Mesothelial cell of epicardium (in vitro differentiated cells): ENCODE measurements around the gene RAB5IF. TPM values are rescaled to one million over a fixed set of nuclear protein-coding genes. Genes with fewer than 3 reads are reported as not detected.
"Not testable (repeated sequence)": the region's sequence is repeated elsewhere in the genome, so short reads cannot be mapped to it uniquely, and the experiment has no call there.

Experiments used
- DNase-seq, 2 experiments: peaks; one replicate each; pipeline ENCODE4 v3.0.0; 2021; ENCODE audit warnings: low spot score in 2 of 2; ENCODE audit not compliant: unreplicated experiment in 2 of 2
- H3K27ac Mint-ChIP-seq: 2 replicates; pipeline ENCODE4 v1.8.0; 2021; ENCODE audit warnings: mixed read lengths
- H3K27me3 Mint-ChIP-seq: 2 replicates; pipeline ENCODE4 v1.8.0; 2021; ENCODE audit warnings: low read depth, mixed read lengths
- H3K36me3 Mint-ChIP-seq: 2 replicates; pipeline ENCODE4 v1.8.0; 2021; ENCODE audit warnings: mixed read lengths
- H3K4me1 Mint-ChIP-seq: 2 replicates; pipeline ENCODE4 v1.8.0; 2021; ENCODE audit warnings: mixed read lengths
- H3K4me3 Mint-ChIP-seq: 2 replicates; pipeline ENCODE4 v1.8.0; 2021; ENCODE audit warnings: mild to moderate bottlenecking, moderate library complexity, mixed read lengths
- H3K9me3 Mint-ChIP-seq: 2 replicates; pipeline ENCODE4 v1.8.0; 2021; ENCODE audit warnings: mixed read lengths
- CTCF ChIP-seq: fragments of 200-600 bp; sonication (generic); IDR thresholded peaks from one replicate; pipeline ENCODE4 v1.5.0; 2021; ENCODE audit warnings: antibody characterized with exemption; ENCODE audit not compliant: unreplicated experiment
- total RNA-seq: library from RNA; stranded (reverse); gene quantifications from 3 replicates; pipeline ENCODE4 v1.2.1, GENCODE V29; 2021

RAB5IF gene
- total RNA-seq, 1 donor from 2014 or later = 40.0 TPM

GRCh38 chr20:36633285-36633772, 27.8 kb downstream of the RAB5IF start:
- DNase-seq = no peak
- H3K4me1 Mint-ChIP-seq = no peaks in the 10 kb centered on the region
- no peak overlapping the region for H3K4me3 Mint-ChIP-seq
- TF ChIP-seq CTCF = no peak
- H3K36me3 Mint-ChIP-seq = no peaks in the 10 kb centered on the region
- no peaks in the 10 kb centered on the region for H3K27me3 Mint-ChIP-seq
- H3K9me3 Mint-ChIP-seq = no peaks in the 10 kb centered on the region
- no peak overlapping the region for H3K27ac Mint-ChIP-seq

- DNase-seq = no peak
- TF ChIP-seq CTCF = no peak
- no peak overlapping the region for H3K4me3 Mint-ChIP-seq
- H3K27ac Mint-ChIP-seq = no peak overlapping the region
- no peaks in the 10 kb centered on the region for H3K9me3 Mint-ChIP-seq
- H3K27me3 Mint-ChIP-seq = no peaks in the 10 kb centered on the region
- no peaks in the 10 kb centered on the region for H3K36me3 Mint-ChIP-seq
- H3K4me1 Mint-ChIP-seq = no peaks in the 10 kb centered on the region
Observed at GRCh38 chr20:36634342-36634741, 28.8 kb downstream of the RAB5IF start.

- not testable (repeated sequence) for H3K27me3 Mint-ChIP-seq, H3K4me1 Mint-ChIP-seq, DNase-seq, H3K9me3 Mint-ChIP-seq, H3K27ac Mint-ChIP-seq, H3K36me3 Mint-ChIP-seq, H3K4me3 Mint-ChIP-seq
Observed at GRCh38 chr20:36638876-36639400, 33.4 kb downstream of the RAB5IF start.

- H3K27ac Mint-ChIP-seq = no peak overlapping the region
Observed at GRCh38 chr20:36641506-36641843, 35.9 kb downstream of the RAB5IF start.

GRCh38 chr20:36642136-36642535, 36.6 kb downstream of the RAB5IF start:
- H3K4me3 Mint-ChIP-seq = no peak overlapping the region
- H3K27ac Mint-ChIP-seq = no peak overlapping the region
- DNase-seq = no peak
- peaks cover 3% of the 10 kb centered on the region for H3K4me1 Mint-ChIP-seq
- no peaks in the 10 kb centered on the region for H3K27me3 Mint-ChIP-seq
- no peak for TF ChIP-seq CTCF
- H3K36me3 Mint-ChIP-seq = no peaks in the 10 kb centered on the region
- H3K9me3 Mint-ChIP-seq = no peaks in the 10 kb centered on the region

More at GRCh38 chr20:36641506-36641843, 35.9 kb downstream of the RAB5IF start:
- no peak for DNase-seq
- Mint-ChIP-seq H3K4me3 (no peak overlapping the region), H3K4me1 (no peaks in the 10 kb centered on the region), H3K27me3 (no peaks in the 10 kb centered on the region), H3K36me3 (no peaks in the 10 kb centered on the region), H3K9me3 (no peaks in the 10 kb centered on the region)
- TF ChIP-seq CTCF = no peak

GRCh38 chr20:36644032-36644705, 38.6 kb downstream of the RAB5IF start:
- no peaks in the 10 kb centered on the region for H3K27me3 Mint-ChIP-seq
- DNase-seq = no peak
- no peak overlapping the region for H3K4me3 Mint-ChIP-seq
- no peak for TF ChIP-seq CTCF
- no peaks in the 10 kb centered on the region for H3K36me3 Mint-ChIP-seq
- no peak overlapping the region for H3K27ac Mint-ChIP-seq
- peaks cover 5% of the 10 kb centered on the region for H3K4me1 Mint-ChIP-seq
- H3K9me3 Mint-ChIP-seq = no peaks in the 10 kb centered on the region
